MM.1S (cell line): ENCODE data around the gene CDRT4.

Experiments
- EZH2phosphoT487 ChIP-seq: fragments of 300-600 bp; sonication (generic); IDR thresholded peaks from 2 replicates; pipeline ENCODE4 v1.6.1; 2018; ENCODE audit warnings: antibody characterized with exemption, low read length
- TF ChIP-seq, protein P1 (sequence below): fragments of 300-600 bp; sonication (generic); IDR thresholded peaks from 2 replicates; pipeline ENCODE4 v1.5.1; 2016; ENCODE audit warnings: antibody characterized with exemption, low read length, mixed read lengths

DNA sequence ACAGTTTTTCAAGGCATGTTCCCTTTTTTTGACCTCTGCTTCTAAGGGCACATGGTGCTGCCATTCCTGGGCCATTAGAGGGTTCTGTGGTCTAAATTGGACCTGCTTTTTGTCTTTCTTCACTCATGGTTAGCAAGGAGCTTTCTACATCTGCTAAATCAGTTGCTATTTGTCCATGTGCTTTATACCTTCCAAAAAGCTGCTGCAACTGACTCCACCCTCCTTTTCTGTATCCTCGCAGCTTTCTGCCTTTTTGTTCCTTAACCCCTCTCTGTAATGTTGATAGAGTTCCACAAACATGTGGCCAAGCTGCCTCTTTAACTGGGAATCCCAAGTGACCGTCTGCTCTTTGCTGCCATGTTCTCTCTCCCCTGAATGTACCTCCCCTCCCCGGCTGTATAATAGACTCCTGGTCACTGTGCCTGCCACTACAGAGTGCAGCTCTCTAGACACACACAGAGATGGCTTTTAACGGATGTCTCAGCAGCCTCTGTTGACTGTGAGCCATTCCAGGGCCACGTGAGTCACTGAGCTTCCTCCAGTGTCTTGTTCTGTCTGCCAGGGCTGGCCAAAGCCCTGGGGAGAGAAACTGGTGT, 68.6 kb downstream of the CDRT4 start:
- TF ChIP-seq, protein P1, sequence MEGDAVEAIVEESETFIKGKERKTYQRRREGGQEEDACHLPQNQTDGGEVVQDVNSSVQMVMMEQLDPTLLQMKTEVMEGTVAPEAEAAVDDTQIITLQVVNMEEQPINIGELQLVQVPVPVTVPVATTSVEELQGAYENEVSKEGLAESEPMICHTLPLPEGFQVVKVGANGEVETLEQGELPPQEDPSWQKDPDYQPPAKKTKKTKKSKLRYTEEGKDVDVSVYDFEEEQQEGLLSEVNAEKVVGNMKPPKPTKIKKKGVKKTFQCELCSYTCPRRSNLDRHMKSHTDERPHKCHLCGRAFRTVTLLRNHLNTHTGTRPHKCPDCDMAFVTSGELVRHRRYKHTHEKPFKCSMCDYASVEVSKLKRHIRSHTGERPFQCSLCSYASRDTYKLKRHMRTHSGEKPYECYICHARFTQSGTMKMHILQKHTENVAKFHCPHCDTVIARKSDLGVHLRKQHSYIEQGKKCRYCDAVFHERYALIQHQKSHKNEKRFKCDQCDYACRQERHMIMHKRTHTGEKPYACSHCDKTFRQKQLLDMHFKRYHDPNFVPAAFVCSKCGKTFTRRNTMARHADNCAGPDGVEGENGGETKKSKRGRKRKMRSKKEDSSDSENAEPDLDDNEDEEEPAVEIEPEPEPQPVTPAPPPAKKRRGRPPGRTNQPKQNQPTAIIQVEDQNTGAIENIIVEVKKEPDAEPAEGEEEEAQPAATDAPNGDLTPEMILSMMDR, result no peak
- TF ChIP-seq EZH2phosphoT487, result no peak
